Measurements from ENCODE around the gene SLIT2. TPM values are rescaled to one million over a fixed set of nuclear protein-coding genes. Genes with fewer than 3 reads are reported as not detected.

SLIT2 gene
- total RNA-seq, 3 donors from 2014 or later (not counting 1 experiment from before 2014, with no cell fraction given) = not detected

GRCh38 chr4:20271950-20272349, 20.2 kb downstream of the SLIT2 start:
- Histone ChIP-seq H3K9me3 (ENCODE audit: control insufficient read depth, insufficient read depth, low read length) (no peaks in the 10 kb centered on the region), H3K36me3 (ENCODE audit: control insufficient read depth, insufficient read depth, low read length) (no peaks in the 10 kb centered on the region), H3K27me3 (ENCODE audit: control insufficient read depth, insufficient read depth, low read length) (no peaks in the 10 kb centered on the region), H3K4me3 (ENCODE audit: low read length) (no peak overlapping the region), H3K27ac (ENCODE audit: low read length) (no peak overlapping the region), H3K4me1 (ENCODE audit: control insufficient read depth, insufficient read depth, low read length) (no peaks in the 10 kb centered on the region)
- DNase-seq (no peak), ATAC-seq (no peak)
- Mint-ChIP-seq H3K9me3 (no peaks in the 10 kb centered on the region), H3K4me1 (no peaks in the 10 kb centered on the region), H3K27ac (no peak overlapping the region), H3K27me3 (ENCODE audit: low read depth in 2 of 2) (no peaks in the 10 kb centered on the region), H3K36me3 (no peaks in the 10 kb centered on the region), H3K4me3 (no peak overlapping the region)
- TF ChIP-seq CTCF (IDR thresholded peaks at IDR 0.05) = no peak
- intact Hi-C loops (cut with micrococcal nuclease) = no loop called here
- 100% methylated on average over 2 of the region's 3 CpGs for WGBS (ENCODE audit: insufficient coverage)

DNA sequence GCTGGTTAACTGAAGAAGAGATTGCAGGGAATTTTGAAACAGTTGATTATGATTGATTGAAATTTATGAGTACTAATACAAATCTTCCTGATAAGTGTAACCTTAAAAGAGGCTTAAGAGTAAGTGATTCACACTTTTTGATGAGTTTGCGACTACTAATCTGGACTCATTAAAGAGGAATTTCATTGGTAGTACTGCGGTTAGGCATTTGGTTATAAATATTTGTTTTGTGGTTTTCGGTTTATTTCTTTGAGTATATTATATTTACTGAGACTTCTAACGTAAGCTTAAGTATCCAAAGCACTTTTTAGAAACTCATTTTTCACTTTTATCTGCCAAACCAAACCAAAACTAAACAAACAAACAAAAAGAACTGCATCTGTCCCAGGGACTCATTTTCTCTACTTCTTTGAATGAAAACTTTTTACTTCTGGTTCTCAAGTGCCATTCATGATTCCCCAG, 20.7 kb downstream of the SLIT2 start:
- H3K27me3 ChIP-seq (ENCODE audit: control insufficient read depth, insufficient read depth, low read length) = no peaks in the 10 kb centered on the region
- H3K4me1 ChIP-seq (ENCODE audit: control insufficient read depth, insufficient read depth, low read length) = no peaks in the 10 kb centered on the region
- intact Hi-C loops (cut with micrococcal nuclease) = no loop called here
- Mint-ChIP-seq H3K36me3 (no peaks in the 10 kb centered on the region), H3K4me3 (no peak overlapping the region), H3K9me3 (no peaks in the 10 kb centered on the region), H3K4me1 (no peaks in the 10 kb centered on the region), H3K27ac (no peak overlapping the region), H3K27me3 (ENCODE audit: low read depth in 2 of 2) (no peaks in the 10 kb centered on the region)
- H3K4me3 ChIP-seq (ENCODE audit: low read length) = no peak overlapping the region
- WGBS (ENCODE audit: insufficient coverage) = 75% methylated on average over 1 of the region's 4 CpGs
- TF ChIP-seq CTCF (IDR thresholded peaks at IDR 0.05) = no peak
- no peak overlapping the region for H3K27ac ChIP-seq (ENCODE audit: low read length)
- ATAC-seq (no peak), DNase-seq (no peak)
- H3K9me3 ChIP-seq (ENCODE audit: control insufficient read depth, insufficient read depth, low read length) = no peaks in the 10 kb centered on the region
- H3K36me3 ChIP-seq (ENCODE audit: control insufficient read depth, insufficient read depth, low read length) = no peaks in the 10 kb centered on the region

GRCh38 chr4:20273793-20274192, 22.1 kb downstream of the SLIT2 start:
- intact Hi-C loops (cut with micrococcal nuclease) = no loop called here
- 88% methylated on average over 11 of the region's 11 CpGs for WGBS (ENCODE audit: insufficient coverage)
- ATAC-seq = no peak
- Mint-ChIP-seq H3K4me3 (no peak overlapping the region), H3K36me3 (no peaks in the 10 kb centered on the region), H3K27ac (no peak overlapping the region), H3K9me3 (peaks cover 0 to 3% of the 10 kb centered on the region in 2 donors), H3K4me1 (no peaks in the 10 kb centered on the region), H3K27me3 (ENCODE audit: low read depth in 2 of 2) (no peaks in the 10 kb centered on the region)
- no peaks in the 10 kb centered on the region for H3K9me3 ChIP-seq (ENCODE audit: control insufficient read depth, insufficient read depth, low read length)
- no peak overlapping the region for H3K27ac ChIP-seq (ENCODE audit: low read length)
- no peak for TF ChIP-seq CTCF (IDR thresholded peaks at IDR 0.05)
- H3K4me1 ChIP-seq (ENCODE audit: control insufficient read depth, insufficient read depth, low read length) = no peaks in the 10 kb centered on the region
- H3K27me3 ChIP-seq (ENCODE audit: control insufficient read depth, insufficient read depth, low read length) = no peaks in the 10 kb centered on the region
- no peaks in the 10 kb centered on the region for H3K36me3 ChIP-seq (ENCODE audit: control insufficient read depth, insufficient read depth, low read length)
- no peak overlapping the region for H3K4me3 ChIP-seq (ENCODE audit: low read length)
- no peak for DNase-seq

GRCh38 chr4:20276848-20277247, 25.1 kb downstream of the SLIT2 start:
- DNase-seq = no peak
- no peaks in the 10 kb centered on the region for H3K4me1 Mint-ChIP-seq

More at GRCh38 chr4:20276848-20277247, 25.1 kb downstream of the SLIT2 start:
- Histone ChIP-seq H3K27me3 (ENCODE audit: control insufficient read depth, insufficient read depth, low read length) (no peaks in the 10 kb centered on the region), H3K4me3 (ENCODE audit: low read length) (no peak overlapping the region), H3K9me3 (ENCODE audit: control insufficient read depth, insufficient read depth, low read length) (no peaks in the 10 kb centered on the region), H3K27ac (ENCODE audit: low read length) (no peak overlapping the region), H3K4me1 (ENCODE audit: control insufficient read depth, insufficient read depth, low read length) (no peaks in the 10 kb centered on the region), H3K36me3 (ENCODE audit: control insufficient read depth, insufficient read depth, low read length) (no peaks in the 10 kb centered on the region)
- TF ChIP-seq CTCF (IDR thresholded peaks at IDR 0.05) = no peak
- Mint-ChIP-seq H3K27me3 (ENCODE audit: low read depth in 2 of 2) (no peaks in the 10 kb centered on the region), H3K4me3 (no peak overlapping the region), H3K27ac (no peak overlapping the region), H3K36me3 (no peaks in the 10 kb centered on the region), H3K9me3 (peaks cover 0 to 3% of the 10 kb centered on the region in 2 donors)
- 63% methylated on average over 4 of the region's 5 CpGs for WGBS (ENCODE audit: insufficient coverage)
- no peak for ATAC-seq
- intact Hi-C loops (cut with micrococcal nuclease) = no loop called here

All from natural killer cell (primary cell).